COR-L47 (cell line): ENCODE results near the gene CCR5AS.
A peak's percentile ranks its signal among the peaks of the same experiment; 100 is the strongest.

ENCODE experiments used
- DNase-seq: peaks from one replicate; lab custom pipeline; 2025; lab: John Stamatoyannopoulos, UW

The CCR5AS gene

GRCh38 chr3:46380471-46381221, 26.2 kb downstream of the CCR5AS start:
- no peak for DNase-seq

- no peak for DNase-seq
Observed at GRCh38 chr3:46378426-46378942, 28.4 kb downstream of the CCR5AS start.

- no peak for DNase-seq
Observed at GRCh38 chr3:46375814-46376213, 31.1 kb downstream of the CCR5AS start.

GRCh38 chr3:46375218-46375617, 31.6 kb downstream of the CCR5AS start:
- no peak for DNase-seq

GRCh38 chr3:46374755-46375154, 32.1 kb downstream of the CCR5AS start:
- no peak for DNase-seq

- DNase-seq, result peak; percentile 18
Observed at GRCh38 chr3:46372492-46373359, 34.1 kb downstream of the CCR5AS start.

GRCh38 chr3:46371519-46372340, 35.1 kb downstream of the CCR5AS start:
- no peak for DNase-seq

- DNase-seq, result no peak
Observed at GRCh38 chr3:46370839-46371518, 35.9 kb downstream of the CCR5AS start, which contains the start of gene CCR5. TSS of gene CCR5 (plus strand) at chr3:46370946. CDS start at chr3:46372903, 1,957 bp downstream.

- no peak for DNase-seq
Observed at GRCh38 chr3:46369675-46370132, 37.2 kb downstream of the CCR5AS start.

GRCh38 chr3:46369151-46369550, 37.7 kb downstream of the CCR5AS start:
- DNase-seq, result no peak

- DNase-seq, result no peak
Observed at GRCh38 chr3:46368569-46368968, 38.3 kb downstream of the CCR5AS start.

- no peak for DNase-seq
Observed at GRCh38 chr3:46367811-46368210, 39.1 kb downstream of the CCR5AS start.

GRCh38 chr3:46365737-46366524, 40.9 kb downstream of the CCR5AS start:
- DNase-seq, result no peak

GRCh38 chr3:46365041-46365440, 41.8 kb downstream of the CCR5AS start:
- DNase-seq, result no peak

GRCh38 chr3:46361408-46362283, 45.2 kb downstream of the CCR5AS start:
- DNase-seq, result no peak

- no peak for DNase-seq
Observed at GRCh38 chr3:46360907-46361306, 46.0 kb downstream of the CCR5AS start.

- DNase-seq, result peak; percentile 83
Observed at GRCh38 chr3:46359733-46360493, 47.0 kb downstream of the CCR5AS start.

GRCh38 chr3:46358466-46358865, 48.4 kb downstream of the CCR5AS start:
- no peak for DNase-seq

GRCh38 chr3:46356909-46357308, 50.0 kb downstream of the CCR5AS start:
- no peak for DNase-seq
